Left kidney (tissue), 8 donors: ENCODE data around the gene CCL11. TPM values are rescaled to one million over a fixed set of nuclear protein-coding genes. Genes with fewer than 3 reads are reported as not detected.

Experiments used
- DNase-seq: peaks from one replicate; pipeline ENCODE4 v3.0.0-alpha.2; 2013
- long read RNA-seq, 8 donors: transcript quantifications; one replicate each; lab custom pipeline, GENCODE V29; 2026
- polyA plus RNA-seq: library from polyadenylated mRNA; unstranded; fragments of 120-200 nt; gene quantifications from one replicate; pipeline ENCODE4 v1.2.1, GENCODE V29; 2013; ENCODE audit not compliant: insufficient read length

CCL11 gene
- 1.1 TPM for polyA plus RNA-seq
- long read RNA-seq, donor 1 = 0 reads
- long read RNA-seq, donor 2, partial matches to known transcripts = 0 of 4 reads
- long read RNA-seq, donor 2, other reads (novel, unspliced or antisense) = 0 of 4 reads
- long read RNA-seq, donor 3, partial matches to known transcripts = 0 of 1 reads
- long read RNA-seq, donor 3, other reads (novel, unspliced or antisense) = 0 of 1 reads
- long read RNA-seq, donor 4 = 0 reads
- long read RNA-seq, donor 5, partial matches to known transcripts = 0 of 2 reads
- long read RNA-seq, donor 5, other reads (novel, unspliced or antisense) = 0 of 2 reads
- long read RNA-seq, donor 6 = 0 reads
- long read RNA-seq, donor 7 = 0 reads
- long read RNA-seq, donor 8 = 0 reads

- DNase-seq = no peak
Measured at GRCh38 chr17:34285286-34285792, at the start of gene CCL11. Gene CCL11, plus strand, starts transcription at chr17:34285742. Its CDS starts 67 bp downstream, at chr17:34285809.

- DNase-seq = no peak
Measured at GRCh38 chr17:34236281-34236892, 49.2 kb upstream of the CCL11 start.

- no peak for DNase-seq
Measured at GRCh38 chr17:34237458-34237857, 48.1 kb upstream of the CCL11 start.

DNA sequence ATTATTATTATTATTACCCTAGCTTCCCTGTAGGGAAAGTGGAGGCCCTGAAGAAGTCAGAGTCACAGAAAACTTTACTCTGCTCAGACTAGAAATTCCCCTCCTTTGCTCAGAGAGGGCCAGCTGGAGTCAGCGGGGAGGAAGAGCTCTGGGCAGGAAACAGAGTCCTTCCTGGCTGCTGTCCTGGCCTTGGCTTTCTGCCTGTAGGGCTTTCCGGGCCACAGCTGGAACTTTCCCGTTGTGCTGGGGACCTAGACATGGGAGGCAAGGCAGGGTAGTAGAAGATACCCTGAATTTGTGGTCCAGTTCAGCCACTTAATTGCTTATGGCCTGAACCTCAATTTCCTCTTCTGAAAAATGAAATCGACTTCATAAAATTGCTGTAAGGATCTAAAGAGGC is 44.5 kb upstream of the CCL11 start:
- DNase-seq = no peak

DNA sequence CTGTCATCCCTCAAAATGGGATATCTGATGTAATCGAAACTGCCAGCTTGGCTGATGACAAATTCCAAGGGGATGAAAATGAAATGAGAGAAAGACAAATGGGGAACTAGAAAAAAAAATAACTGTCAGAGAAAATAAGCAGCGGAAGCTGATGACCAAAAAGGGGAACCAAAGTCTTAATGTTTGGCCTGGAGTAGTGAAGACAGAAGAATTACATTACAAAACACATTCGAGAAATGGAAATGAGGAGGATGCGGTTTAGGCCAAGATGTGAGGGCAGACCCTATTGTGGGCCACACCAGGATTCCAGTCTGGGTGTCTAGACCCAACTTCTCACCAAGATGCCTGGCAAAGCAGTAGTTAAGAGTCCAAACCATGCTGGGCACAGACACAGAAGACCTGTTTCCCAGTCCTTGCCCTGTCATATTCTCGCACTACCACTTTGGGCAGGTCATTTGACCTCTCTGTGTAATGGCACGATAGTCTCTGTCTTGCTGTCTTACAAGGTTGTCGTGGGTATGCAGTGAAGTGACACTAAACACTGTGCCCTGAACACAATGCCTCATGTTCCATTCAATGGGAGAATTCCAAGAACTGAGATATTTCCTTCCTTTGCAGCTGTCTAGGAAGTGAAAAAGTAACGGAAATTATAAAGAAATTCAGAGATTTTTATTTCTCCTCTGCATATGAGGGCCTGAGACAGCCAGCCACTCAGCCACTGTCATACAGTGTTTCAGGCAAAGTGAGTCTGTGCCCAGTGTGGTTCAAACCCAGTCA is 42.8 kb upstream of the CCL11 start:
- DNase-seq = no peak

GRCh38 chr17:34243364-34244320 is 41.9 kb upstream of the CCL11 start:
- DNase-seq = no peak

DNA sequence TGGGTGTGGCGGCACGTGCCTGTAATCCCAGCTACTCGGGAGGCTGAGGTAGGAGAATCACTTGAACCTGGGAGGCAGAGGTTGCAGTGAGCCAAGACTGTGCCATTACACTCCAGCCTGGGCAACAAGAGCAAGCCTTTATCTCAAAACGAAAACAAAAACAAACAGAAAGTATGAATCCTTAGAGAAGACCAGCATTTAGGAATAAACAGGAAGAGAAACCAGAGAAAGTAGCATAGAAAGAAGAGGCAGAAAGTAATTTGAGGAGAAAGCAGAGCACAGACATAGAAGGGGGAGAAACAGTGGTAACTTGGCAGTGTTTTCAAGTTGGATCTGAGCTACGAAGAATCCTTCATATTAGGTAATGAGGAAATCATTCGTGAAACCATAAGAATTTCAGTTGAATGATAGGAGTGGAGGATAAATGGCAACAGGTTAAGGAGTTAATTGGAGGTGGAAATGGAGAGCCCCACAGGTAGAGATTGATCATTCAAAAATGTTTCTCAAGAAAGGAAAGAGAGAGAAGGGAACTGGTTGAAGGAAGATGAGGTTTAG is 40.1 kb upstream of the CCL11 start:
- DNase-seq = no peak

GRCh38 chr17:34246446-34246845 is 39.1 kb upstream of the CCL11 start:
- DNase-seq = no peak

GRCh38 chr17:34246881-34247280 is 38.7 kb upstream of the CCL11 start:
- no peak for DNase-seq

DNA sequence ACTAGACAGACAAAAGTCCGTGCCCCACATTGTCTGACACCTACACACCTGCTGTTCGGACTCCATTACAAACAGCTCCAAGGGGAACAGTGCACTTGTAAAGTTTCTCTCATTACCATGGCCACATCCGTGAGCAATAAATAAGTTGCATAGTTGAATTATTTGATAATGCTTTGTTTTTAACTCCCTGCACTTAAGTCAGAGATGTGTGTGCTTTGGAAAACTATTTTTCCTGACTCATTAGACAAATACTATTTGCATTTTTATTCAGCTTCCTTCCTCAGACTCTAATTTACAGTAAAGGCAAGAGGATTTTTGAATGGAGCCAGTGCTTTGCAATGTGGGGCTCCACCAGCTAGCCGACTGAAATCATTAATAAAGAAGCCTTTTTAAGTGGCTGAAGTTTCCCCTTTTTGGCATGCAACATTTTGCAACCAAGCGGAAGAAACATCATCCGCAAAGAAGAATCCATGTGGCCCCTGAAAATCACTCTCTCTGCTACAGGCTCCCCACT is 37.0 kb upstream of the CCL11 start:
- DNase-seq = no peak

- no peak for DNase-seq
Measured at GRCh38 chr17:34249061-34249460, 36.5 kb upstream of the CCL11 start.

DNA sequence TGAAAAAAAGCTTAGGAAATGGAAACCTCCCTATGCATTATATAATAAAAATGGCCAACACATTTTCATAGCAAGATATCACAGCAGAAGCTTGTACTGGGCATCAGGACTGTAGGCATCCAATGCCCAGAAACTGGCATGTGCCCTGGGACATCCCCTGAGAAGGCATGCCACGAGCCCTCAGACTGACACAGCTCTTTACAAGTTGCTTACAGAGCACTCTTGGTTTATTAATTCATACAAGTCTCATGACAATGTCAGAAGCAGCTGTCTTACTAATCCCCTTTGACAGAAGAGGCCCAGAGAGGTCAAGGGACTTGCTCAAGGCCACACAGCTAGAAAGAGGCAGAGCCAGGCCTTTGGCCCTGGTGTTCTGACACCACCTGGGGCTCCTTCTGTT is 36.1 kb upstream of the CCL11 start:
- DNase-seq = no peak

- DNase-seq = no peak
Measured at GRCh38 chr17:34251186-34251585, 34.4 kb upstream of the CCL11 start.

GRCh38 chr17:34252095-34252443 is 33.5 kb upstream of the CCL11 start:
- no peak for DNase-seq

- DNase-seq = peak; percentile 70
Measured at GRCh38 chr17:34252444-34253138, 33.0 kb upstream of the CCL11 start.

GRCh38 chr17:34253139-34253525 is 32.4 kb upstream of the CCL11 start:
- no peak for DNase-seq

DNA sequence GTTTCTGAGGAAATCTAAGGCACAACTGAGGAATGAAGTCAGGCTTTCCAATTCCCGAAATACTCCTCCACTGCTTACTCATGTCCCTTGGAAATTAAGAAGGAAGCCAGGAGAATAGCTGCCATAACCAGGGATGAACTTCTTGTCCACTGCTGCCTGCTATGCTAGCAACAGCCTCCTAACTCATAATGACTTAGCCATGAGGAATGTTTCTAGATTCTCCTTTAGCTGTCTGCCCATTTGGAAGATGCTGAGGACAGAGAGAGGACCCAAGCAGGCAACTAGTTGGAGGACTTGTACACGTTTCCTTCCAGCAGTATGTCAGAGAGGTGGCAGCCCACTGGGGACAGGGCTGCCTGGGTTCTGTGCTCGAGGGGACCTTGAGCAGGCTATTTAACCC is 31.4 kb upstream of the CCL11 start:
- DNase-seq = no peak

- DNase-seq = peak; percentile 68
Measured at GRCh38 chr17:34254651-34255380, 30.7 kb upstream of the CCL11 start, which contains the start of gene CCL2. Gene CCL2, plus strand, starts transcription at chr17:34255285. Its CDS starts 65 bp downstream, at chr17:34255350.

GRCh38 chr17:34255381-34255732 is 30.2 kb upstream of the CCL11 start:
- no peak for DNase-seq

- no peak for DNase-seq
Measured at GRCh38 chr17:34255841-34256240, 29.7 kb upstream of the CCL11 start.
